B cell (primary cell): ENCODE measurements around the gene MAP3K15. TPM values are rescaled to one million over a fixed set of nuclear protein-coding genes. Genes with fewer than 3 reads are reported as not detected.

Experiments used
- ATAC-seq: fragments of 200-7000 bp; cut with Tn5 transposase; one replicate; pipeline ENCODE4 v1.10.0; 2021; ENCODE audit warnings: low read depth, mild to moderate bottlenecking, moderate number of reproducible peaks, moderate library complexity
- CTCF ChIA-PET: fragments of 350-600 bp; sonication (Branson Sonifier 250); formaldehyde crosslinking; loops from one replicate; lab custom pipeline; 2021; ENCODE audit warnings: antibody characterized with exemption, inconsistent platforms; lab: Charles Lee
- POLR2A ChIA-PET: fragments of 350-600 bp; sonication (Branson Sonifier 250); formaldehyde crosslinking; loops from one replicate; lab custom pipeline; 2021; ENCODE audit warnings: antibody characterized with exemption; lab: Charles Lee
- DNase-seq: peaks from one replicate; pipeline ENCODE4 v3.0.0; 2013
- H2AFZ ChIP-seq: 2 replicates; pipeline ENCODE4 v1.6.1; 2012; ENCODE audit warnings: mild to moderate bottlenecking, low read depth, low read length; ENCODE audit not compliant: insufficient read depth, poor library complexity, severe bottlenecking
- H3K27ac ChIP-seq, 2 donors: 1 replicate in 1 of 2; 2 replicates in 1 of 2; pipeline ENCODE4 v1.5.1; 2012 to 2013; ENCODE audit warnings: low read length in 2 of 2, mild to moderate bottlenecking in 2 of 2, moderate library complexity in 1 of 2
- H3K27me3 ChIP-seq, 4 experiments: fragments of 200-600 bp in 1 of 4; sonication (generic) in 1 of 4; replicated peaks in 1 of 4; 1 replicate in 2 of 4; 2 replicates in 2 of 4; pipeline versions ENCODE4 v1.6.1 to v1.7.0; 2013 to 2016; ENCODE audit warnings: low read length in 3 of 4, mild to moderate bottlenecking in 2 of 4, mixed read lengths in 1 of 4, moderate library complexity in 1 of 4; ENCODE audit not compliant: insufficient read depth in 4 of 4, control insufficient read depth in 3 of 4; ENCODE audit errors: control extremely low read depth in 1 of 4
- H3K36me3 ChIP-seq, 2 experiments: replicated peaks in 1 of 2; 1 replicate in 1 of 2; 2 replicates in 1 of 2; pipeline versions ENCODE4 v1.6.1 to v1.7.1; 2013; ENCODE audit warnings: low read length in 1 of 2; ENCODE audit not compliant: insufficient read depth in 2 of 2, control insufficient read depth in 1 of 2; ENCODE audit errors: control extremely low read depth in 1 of 2, extremely low read depth in 1 of 2
- H3K4me1 ChIP-seq, 2 donors: fragments of 200-600 bp in 1 of 2; sonication (generic) in 1 of 2; 1 replicate in 1 of 2; 2 replicates in 1 of 2; pipeline versions ENCODE4 v1.5.1 to v1.6.1; 2013 to 2017; ENCODE audit warnings: low read length in 2 of 2; ENCODE audit not compliant: control insufficient read depth in 2 of 2, insufficient read depth in 2 of 2
- H3K4me2 ChIP-seq: replicated peaks from 2 replicates; pipeline ENCODE3; 2012; ENCODE audit warnings: mild to moderate bottlenecking, low read depth, low read length; ENCODE audit not compliant: poor library complexity, severe bottlenecking
- H3K4me3 ChIP-seq, 5 experiments: fragments of 200-600 bp in 1 of 5; sonication (generic) in 1 of 5; 1 replicate in 3 of 5; 2 replicates in 2 of 5; pipeline versions ENCODE4 v1.5.1 to v1.7.0; 2011 to 2016; ENCODE audit warnings: low read length in 4 of 5, mild to moderate bottlenecking in 4 of 5, low read depth in 2 of 5, control low read depth in 1 of 5, moderate library complexity in 1 of 5; ENCODE audit not compliant: insufficient read depth in 1 of 5; ENCODE audit errors: control extremely low read depth in 1 of 5, extremely low read depth in 1 of 5
- H3K79me2 ChIP-seq: fragments of 200-600 bp; sonication (generic); one replicate; pipeline ENCODE4 v1.6.0; 2016; ENCODE audit warnings: low read length; ENCODE audit not compliant: control insufficient read depth, insufficient read depth
- H3K9ac ChIP-seq: fragments of 200-600 bp; sonication (generic); 2 replicates; pipeline ENCODE4 v1.6.1; 2017; ENCODE audit warnings: mild to moderate bottlenecking, low read length, moderate library complexity
- H3K9me3 ChIP-seq, 3 donors: one replicate each; pipeline versions ENCODE4 v1.6.1 to v1.7.1; 2013; ENCODE audit warnings: low read length in 2 of 3; ENCODE audit not compliant: control insufficient read depth in 2 of 3, insufficient read depth in 1 of 3; ENCODE audit errors: control extremely low read depth in 1 of 3
- H4K20me1 ChIP-seq: 2 replicates; pipeline ENCODE4 v1.6.0; 2012; ENCODE audit warnings: mild to moderate bottlenecking, low read length; ENCODE audit not compliant: insufficient read depth, control insufficient read depth, poor library complexity, severe bottlenecking
- H3K27ac Mint-ChIP-seq: one replicate; pipeline ENCODE4 v1.8.0; 2021; ENCODE audit warnings: mixed read lengths
- H3K27me3 Mint-ChIP-seq: one replicate; pipeline ENCODE4 v1.8.0; 2021; ENCODE audit warnings: mixed read lengths
- H3K4me1 Mint-ChIP-seq: one replicate; pipeline ENCODE4 v1.8.0; 2021; ENCODE audit warnings: mixed read lengths
- H3K4me3 Mint-ChIP-seq: one replicate; pipeline ENCODE4 v1.8.0; 2021; ENCODE audit warnings: mixed read lengths
- H3K9me3 Mint-ChIP-seq: one replicate; pipeline ENCODE4 v1.8.0; 2022; ENCODE audit warnings: mixed read lengths; ENCODE audit not compliant: insufficient read depth
- EZH2 ChIP-seq: IDR thresholded peaks from 2 replicates; pipeline ENCODE4 v1.6.1; 2012; ENCODE audit warnings: borderline replicate concordance, low read depth, mild to moderate bottlenecking, moderate library complexity, low read length; ENCODE audit not compliant: insufficient read depth, poor library complexity, severe bottlenecking
- WGBS: methylation state at CpG from one replicate; pipeline ENCODE4 v1.1.5; 2013; ENCODE audit warnings: missing lambda C conversion rate; ENCODE audit not compliant: insufficient coverage; 5-methylcytosine and 5-hydroxymethylcytosine counted together
- intact Hi-C: fragments of 100-400 bp; cut with micrococcal nuclease; formaldehyde crosslinking; loops from one replicate; pipeline ENCODE4 v1.10.0; 2022
- polyA plus RNA-seq: library from polyadenylated mRNA; depleted of rRNA; stranded (reverse); fragments of >200 nt; gene quantifications from 2 replicates; pipeline ENCODE4 v1.2.3, GENCODE V29; 2012
- total RNA-seq, 2 donors: library from RNA; stranded (reverse); fragments of 120-200 nt in 1 of 2; gene quantifications; 1 replicate in 1 of 2; 2 replicates in 1 of 2; pipeline versions ENCODE4 v1.2.3 to v1.2.4, GENCODE V29; 2013 to 2022
- TF ChIP-seq, protein P1 (sequence below): fragments of 200-600 bp; IDR thresholded peaks from one replicate; pipeline ENCODE4 v1.8.0; 2022; ENCODE audit warnings: antibody characterized with exemption, mild to moderate bottlenecking

MAP3K15 gene
- total and polyA plus RNA-seq, 2 donors (not counting 1 experiment from before 2014, with no cell fraction given): not detected

DNA sequence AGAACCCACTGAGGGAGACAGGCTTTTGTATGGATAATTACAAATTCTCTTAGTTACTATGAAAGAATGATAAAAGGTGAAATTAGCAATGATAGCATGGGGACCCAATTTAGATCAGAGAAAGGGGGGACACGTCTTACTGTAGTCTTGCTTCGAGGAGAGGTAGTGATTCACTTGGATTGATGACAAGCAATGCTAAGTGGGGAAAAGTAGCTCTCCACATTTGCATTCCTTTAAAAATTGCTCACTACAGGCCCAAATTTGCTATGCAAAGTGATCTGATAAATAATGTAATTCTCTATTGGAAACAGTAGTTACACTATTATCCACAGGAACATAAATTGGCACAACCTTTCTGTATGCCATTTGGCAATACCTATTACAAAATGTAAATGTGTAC is 42.5 kb upstream of the MAP3K15 start:
- H3K27me3 ChIP-seq: no peaks in the 10 kb centered on the region
- Mint-ChIP-seq H3K4me1 (peaks cover 7% of the 10 kb centered on the region), H3K27me3 (no peaks in the 10 kb centered on the region), H3K4me3 (no peak overlapping the region), H3K27ac (no peak overlapping the region), H3K9me3 (no peaks in the 10 kb centered on the region)
- H2AFZ ChIP-seq: no peak overlapping the region
- no peak overlapping the region for H3K27ac ChIP-seq
- no peaks in the 10 kb centered on the region for H4K20me1 ChIP-seq
- no peaks in the 10 kb centered on the region for H3K79me2 ChIP-seq
- H3K9me3 ChIP-seq: no peaks in the 10 kb centered on the region
- TF ChIP-seq, protein P1, sequence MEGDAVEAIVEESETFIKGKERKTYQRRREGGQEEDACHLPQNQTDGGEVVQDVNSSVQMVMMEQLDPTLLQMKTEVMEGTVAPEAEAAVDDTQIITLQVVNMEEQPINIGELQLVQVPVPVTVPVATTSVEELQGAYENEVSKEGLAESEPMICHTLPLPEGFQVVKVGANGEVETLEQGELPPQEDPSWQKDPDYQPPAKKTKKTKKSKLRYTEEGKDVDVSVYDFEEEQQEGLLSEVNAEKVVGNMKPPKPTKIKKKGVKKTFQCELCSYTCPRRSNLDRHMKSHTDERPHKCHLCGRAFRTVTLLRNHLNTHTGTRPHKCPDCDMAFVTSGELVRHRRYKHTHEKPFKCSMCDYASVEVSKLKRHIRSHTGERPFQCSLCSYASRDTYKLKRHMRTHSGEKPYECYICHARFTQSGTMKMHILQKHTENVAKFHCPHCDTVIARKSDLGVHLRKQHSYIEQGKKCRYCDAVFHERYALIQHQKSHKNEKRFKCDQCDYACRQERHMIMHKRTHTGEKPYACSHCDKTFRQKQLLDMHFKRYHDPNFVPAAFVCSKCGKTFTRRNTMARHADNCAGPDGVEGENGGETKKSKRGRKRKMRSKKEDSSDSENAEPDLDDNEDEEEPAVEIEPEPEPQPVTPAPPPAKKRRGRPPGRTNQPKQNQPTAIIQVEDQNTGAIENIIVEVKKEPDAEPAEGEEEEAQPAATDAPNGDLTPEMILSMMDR: no peak
- TF ChIP-seq EZH2: no peak
- ChIA-PET POLR2A (no interaction called here), CTCF (interaction anchor here (2.3 kb wide), 1 partner anchor 12 kb away, joined by 8 read pairs; no protein-coding TSS in a partner anchor)
- DNase-seq: no peak
- intact Hi-C loops: no loop called here
- no peak for ATAC-seq
- no peak overlapping the region for H3K9ac ChIP-seq
- H3K4me3 ChIP-seq: no peak overlapping the region
- no CpG with 5 or more reads among the region's 2 CpGs for WGBS
- H3K36me3 ChIP-seq: peaks cover 1 to 12% of the 10 kb centered on the region in 2 experiments
- no peak overlapping the region for H3K4me2 ChIP-seq
- peaks cover 0 to under 1% of the 10 kb centered on the region in 2 donors for H3K4me1 ChIP-seq

DNA sequence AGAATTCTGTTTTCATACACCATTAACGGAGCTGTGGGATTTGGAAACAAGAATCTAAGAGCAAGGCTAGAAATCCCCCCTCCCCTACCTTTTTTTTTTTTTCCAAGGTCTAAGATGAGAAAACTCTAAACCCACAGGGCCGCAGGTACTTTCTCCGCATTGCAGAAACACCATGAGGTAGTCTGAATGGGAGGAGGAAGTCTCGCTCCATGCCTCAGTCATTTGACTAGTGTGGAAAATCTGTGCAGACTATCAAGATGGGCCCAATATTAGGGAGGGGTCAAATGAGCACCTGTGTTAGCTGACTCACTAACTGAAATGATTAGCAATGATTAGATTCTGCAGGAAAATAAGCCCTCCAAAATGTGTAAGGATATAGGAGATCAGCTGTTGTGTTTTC is 40.9 kb upstream of the MAP3K15 start:
- ChIA-PET CTCF (interaction anchor here (0.8 to 2.3 kb wide), 2 partner anchors 10 to 352 kb away, joined by 4 to 8 read pairs; no protein-coding TSS in a partner anchor), POLR2A (no interaction called here)
- Histone ChIP-seq H3K27ac (no peak overlapping the region), H3K79me2 (no peaks in the 10 kb centered on the region), H3K4me3 (no peak overlapping the region), H4K20me1 (no peaks in the 10 kb centered on the region), H3K4me2 (no peak overlapping the region), H3K9ac (no peak overlapping the region), H3K36me3 (peaks cover 1 to 12% of the 10 kb centered on the region in 2 experiments), H2AFZ (no peak overlapping the region), H3K27me3 (no peaks in the 10 kb centered on the region), H3K4me1 (no peaks in the 10 kb centered on the region), H3K9me3 (no peaks in the 10 kb centered on the region)
- no peak for DNase-seq
- no CpG with 5 or more reads among the region's 4 CpGs for WGBS
- H3K4me3 Mint-ChIP-seq: no peak overlapping the region
- no peaks in the 10 kb centered on the region for H3K9me3 Mint-ChIP-seq
- TF ChIP-seq, protein P1: no peak
- TF ChIP-seq EZH2: no peak
- intact Hi-C loops: no loop called here
- H3K27me3 Mint-ChIP-seq: no peaks in the 10 kb centered on the region
- no peak for ATAC-seq
- H3K27ac Mint-ChIP-seq: no peak overlapping the region
- peaks cover 7% of the 10 kb centered on the region for H3K4me1 Mint-ChIP-seq
